Measurements from ENCODE around the gene PTGDR2.

The PTGDR2 gene

DNA sequence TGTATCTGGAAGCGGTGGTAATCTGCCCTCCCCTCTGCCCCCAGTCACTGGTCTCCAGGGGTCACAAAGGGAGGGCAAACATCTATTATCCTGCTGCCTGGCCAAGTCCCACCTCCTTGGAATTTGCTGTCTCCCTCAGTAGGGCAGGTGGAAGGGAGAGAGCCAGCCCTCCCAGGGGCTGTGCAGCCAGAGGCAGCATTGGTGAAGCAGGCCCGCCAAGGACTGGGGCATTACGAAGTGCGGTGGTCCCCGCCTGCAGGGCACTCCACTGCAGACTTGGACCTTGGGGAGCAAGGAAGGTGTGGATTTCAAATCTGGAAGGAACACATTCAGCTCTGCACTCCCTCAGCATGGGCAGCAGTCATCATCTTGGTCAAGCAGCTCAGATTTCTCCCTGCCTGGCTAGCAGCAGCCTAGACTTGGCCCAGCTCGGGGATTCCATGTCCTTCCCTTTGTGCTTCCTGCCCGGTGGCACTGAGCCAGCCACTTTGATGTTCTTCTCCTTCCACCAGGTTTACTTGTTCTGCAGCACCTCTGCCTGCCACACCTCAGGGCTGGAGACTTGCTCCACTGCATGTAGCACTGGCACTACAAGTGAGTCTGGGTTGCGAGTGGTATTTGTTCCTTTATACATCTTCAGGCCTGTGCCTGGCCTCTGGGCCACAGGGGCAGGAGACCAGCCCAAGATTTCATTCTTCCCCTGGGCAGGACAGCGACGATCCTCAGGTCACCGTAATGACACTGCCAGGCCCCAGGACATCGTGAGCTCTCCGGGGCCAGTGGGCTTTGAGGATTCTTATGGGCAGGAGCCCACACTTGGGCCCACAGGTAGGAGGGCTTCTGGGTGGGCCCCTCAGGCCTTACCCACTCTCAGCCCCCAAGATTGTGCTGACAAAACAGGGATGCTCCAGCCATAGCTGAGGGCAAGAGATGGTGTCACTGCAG is 18.9 kb upstream of the PTGDR2 start:
- no peak for DNase-seq

GRCh38 chr11:60873533-60873932 is 17.8 kb upstream of the PTGDR2 start:
- no peak for DNase-seq

DNA sequence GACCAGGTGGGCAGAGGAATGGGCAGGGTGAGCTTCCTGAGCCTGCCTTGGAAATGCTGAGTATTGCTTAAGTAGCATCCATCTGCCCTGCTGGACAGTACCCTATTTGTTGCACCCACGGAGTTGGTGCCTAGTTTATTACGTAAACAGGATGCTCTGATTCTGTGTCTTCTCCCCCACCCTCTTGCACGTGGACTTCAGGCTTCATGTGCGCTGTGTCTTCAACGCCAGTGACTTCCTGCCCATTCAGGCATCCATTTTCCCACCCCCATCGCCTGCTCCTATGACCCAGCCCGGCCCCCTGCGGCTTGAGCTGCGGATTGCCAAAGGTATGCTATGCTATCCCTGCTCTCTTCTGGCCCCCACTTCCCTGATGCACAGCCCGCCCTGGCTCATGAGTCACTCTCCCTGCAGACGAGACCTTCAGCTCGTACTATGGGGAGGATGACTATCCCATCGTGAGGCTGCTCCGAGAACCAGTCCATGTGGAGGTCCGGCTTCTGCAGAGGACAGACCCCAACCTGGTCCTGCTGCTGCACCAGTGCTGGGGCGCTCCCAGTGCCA is 17.3 kb upstream of the PTGDR2 start:
- peak; percentile 98 for DNase-seq

- peak; percentile 76 for DNase-seq
Measured at GRCh38 chr11:60872124-60872960, 16.6 kb upstream of the PTGDR2 start.

GRCh38 chr11:60871378-60872061 is 15.8 kb upstream of the PTGDR2 start:
- DNase-seq: peak; percentile 56

DNA sequence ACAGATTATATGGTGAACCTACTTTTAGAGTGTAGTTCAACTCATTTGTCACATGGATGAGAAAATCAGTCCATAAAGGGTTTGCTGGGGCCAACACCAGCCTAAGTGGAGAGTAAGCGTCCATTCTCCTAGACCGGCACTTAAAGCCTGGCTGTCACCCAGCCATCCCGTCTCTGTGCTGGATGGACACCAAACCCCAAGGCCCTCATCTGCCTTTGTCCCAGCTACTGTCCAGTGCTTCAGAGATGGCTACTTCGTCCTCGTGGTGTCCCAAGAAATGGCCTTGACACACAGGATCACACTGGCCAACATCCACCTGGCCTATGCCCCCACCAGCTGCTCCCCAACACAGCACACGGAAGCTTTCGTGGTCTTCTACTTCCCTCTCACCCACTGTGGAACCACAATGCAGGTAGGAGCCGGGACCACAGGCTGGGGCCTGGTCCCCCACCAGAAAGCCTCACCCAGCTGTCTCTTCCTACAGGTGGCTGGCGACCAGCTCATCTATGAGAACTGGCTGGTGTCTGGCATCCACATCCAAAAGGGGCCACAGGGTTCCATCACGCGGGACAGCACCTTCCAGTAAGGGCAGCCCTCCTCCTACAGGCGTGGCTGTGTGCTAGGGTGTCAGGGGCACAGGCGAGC is 15.1 kb upstream of the PTGDR2 start:
- DNase-seq: no peak

DNA sequence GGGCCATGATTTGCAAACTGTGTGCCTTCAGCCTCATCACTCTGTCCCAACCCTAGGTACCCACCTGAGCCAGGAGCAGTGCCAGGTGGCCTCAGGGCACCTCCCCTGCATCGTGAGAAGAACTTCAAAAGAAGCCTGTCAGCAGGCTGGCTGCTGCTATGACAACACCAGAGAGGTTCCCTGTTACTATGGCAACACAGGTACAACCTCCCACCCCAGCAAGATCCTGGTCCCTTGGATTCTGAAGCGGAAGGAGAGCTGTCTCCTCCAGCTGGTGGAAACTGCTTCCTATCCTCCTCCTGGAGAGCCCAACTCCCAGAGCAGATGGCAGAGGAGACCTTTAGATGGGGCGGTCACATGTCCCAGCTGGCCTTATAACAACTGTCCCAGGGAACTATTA is 14.5 kb upstream of the PTGDR2 start:
- DNase-seq: no peak

GRCh38 chr11:60869451-60869825 is 13.7 kb upstream of the PTGDR2 start:
- no peak for DNase-seq

- DNase-seq: no peak
Measured at GRCh38 chr11:60868682-60869450, 13.1 kb upstream of the PTGDR2 start.

DNA sequence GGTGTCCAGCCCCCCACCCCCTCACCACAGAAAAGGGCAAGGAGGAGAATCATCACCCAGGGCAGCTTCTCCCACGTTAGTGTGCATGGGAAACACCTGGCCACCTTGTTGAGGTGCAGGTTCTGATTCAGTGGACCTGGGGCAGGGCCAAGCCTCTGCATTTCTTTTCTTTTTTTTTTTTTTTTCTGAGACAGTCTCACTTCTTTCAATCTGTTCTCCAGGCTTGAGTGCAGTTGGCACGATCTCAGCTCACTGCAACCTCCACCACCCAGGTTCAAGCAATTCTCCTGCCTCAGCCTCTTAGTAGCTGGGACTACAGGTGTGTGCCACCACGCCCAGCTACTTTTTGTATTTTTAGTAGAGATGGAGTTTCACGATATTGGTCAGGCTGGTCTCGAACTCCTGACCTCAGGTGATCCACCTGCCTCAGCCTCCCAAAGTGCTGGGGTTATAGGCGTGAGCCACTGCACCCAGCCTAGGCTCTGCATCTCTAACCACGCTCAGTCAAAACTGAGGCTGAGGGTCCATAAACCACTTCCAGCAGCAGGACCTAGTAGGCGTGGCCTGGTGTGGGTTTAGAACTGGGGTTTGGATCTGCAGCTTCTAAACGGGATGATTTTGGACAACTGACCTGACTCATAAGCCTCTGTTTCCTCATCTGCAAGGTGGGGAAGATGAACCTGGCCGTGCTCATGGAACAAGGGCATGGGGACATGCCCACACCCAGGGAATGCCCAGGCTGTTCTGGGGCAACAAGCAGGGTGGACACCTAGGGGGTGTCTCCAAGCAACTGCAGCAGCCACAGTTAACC is 12.3 kb upstream of the PTGDR2 start:
- DNase-seq: no peak

- DNase-seq: no peak
Measured at GRCh38 chr11:60866911-60867870, 11.4 kb upstream of the PTGDR2 start, which contains the start of gene ZP1. Gene ZP1, plus strand, starts transcription at chr11:60867542. Its CDS starts 20 bp downstream, at chr11:60867562.

GRCh38 chr11:60864856-60865513 is 9.2 kb upstream of the PTGDR2 start:
- no peak for DNase-seq

GRCh38 chr11:60863550-60864521 is 8.1 kb upstream of the PTGDR2 start:
- no peak for DNase-seq

DNA sequence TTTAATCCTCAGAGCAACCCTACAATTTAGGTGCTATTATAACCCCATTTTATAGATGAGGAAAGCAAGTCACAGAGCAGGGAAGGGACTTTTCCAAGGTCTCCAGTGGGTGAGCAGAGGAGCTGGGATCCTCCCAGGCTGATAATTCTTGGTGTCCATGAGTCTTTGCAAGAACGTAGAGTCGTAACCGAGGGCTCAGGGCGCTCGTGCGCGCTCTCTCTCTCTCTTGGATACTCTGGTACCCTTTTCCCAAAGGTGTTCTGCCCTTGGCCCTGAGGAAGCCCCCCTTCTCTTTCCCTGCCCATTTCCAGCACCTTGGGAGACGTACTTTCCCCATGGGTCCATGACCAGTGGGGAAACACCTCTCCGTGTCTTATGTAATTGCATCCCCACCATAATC is 6.4 kb upstream of the PTGDR2 start:
- DNase-seq: no peak

DNA sequence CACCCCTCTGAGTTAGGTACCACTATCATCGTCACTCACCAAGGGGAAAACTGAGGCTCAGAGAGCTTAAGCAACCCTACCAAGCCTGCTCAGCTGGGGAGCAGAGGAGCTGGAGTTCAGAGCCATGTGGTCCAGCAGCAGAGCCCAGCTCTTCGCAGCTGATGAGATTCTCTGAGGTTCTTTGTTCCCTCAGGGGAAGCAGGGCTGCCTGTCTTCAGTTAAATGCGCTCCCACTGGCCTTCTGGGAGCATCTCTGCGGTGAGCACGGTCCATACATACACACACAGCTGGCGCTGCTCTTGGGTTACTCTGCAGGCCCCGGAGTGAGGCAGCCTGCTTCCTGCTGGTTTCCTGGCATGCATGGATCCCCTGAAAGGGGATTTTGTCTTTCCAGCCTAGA is 5.2 kb upstream of the PTGDR2 start:
- DNase-seq: no peak

- DNase-seq: no peak
Measured at GRCh38 chr11:60859616-60860250, 4.0 kb upstream of the PTGDR2 start.
